Adrenal gland (tissue), 12 donors: ENCODE data around the gene MMP13. TPM values are rescaled to one million over a fixed set of nuclear protein-coding genes. Genes with fewer than 3 reads are reported as not detected.

Experiments
- DNase-seq, 7 donors: peaks; one replicate each; pipeline ENCODE4 v3.0.0-alpha.2; 2019 to 2020
- H3K27ac ChIP-seq, 5 donors: fragments of 200-600 bp; sonication (generic) in 4 of 5; 1 replicate in 3 of 5; 2 replicates in 2 of 5; pipeline versions ENCODE4 v1.5.1 to v1.8.0; 2016 to 2020; ENCODE audit warnings: mild to moderate bottlenecking in 1 of 5
- H3K27me3 ChIP-seq: fragments of 200-600 bp; 2 replicates; pipeline ENCODE4 v1.8.0; 2021
- H3K36me3 ChIP-seq, 2 donors: fragments of 200-600 bp; replicated peaks in 1 of 2; 1 replicate in 1 of 2; 2 replicates in 1 of 2; pipeline versions ENCODE4 v1.5.1 to v1.8.0; 2018 to 2022
- H3K4me1 ChIP-seq, 2 donors: fragments of 200-600 bp; replicated peaks in 1 of 2; 1 replicate in 1 of 2; 2 replicates in 1 of 2; pipeline versions ENCODE4 v1.5.1 to v1.8.0; 2018 to 2021
- H3K4me3 ChIP-seq, 4 donors: fragments of 200-600 bp; sonication (generic) in 3 of 4; one replicate each; pipeline ENCODE4 v1.5.1; 2016 to 2018
- H3K9me3 ChIP-seq, 3 donors: fragments of 200-600 bp; sonication (generic) in 1 of 3; replicated peaks in 1 of 3; 1 replicate in 2 of 3; 2 replicates in 1 of 3; pipeline versions ENCODE4 v1.5.1 to v1.8.0; 2016 to 2021
- CTCF ChIP-seq, 6 experiments: fragments of 450-650 bp in 4 of 6; fragments of 200-600 bp in 2 of 6; sonication (generic) in 1 of 6; IDR thresholded peaks; 1 replicate in 5 of 6; 2 replicates in 1 of 6; pipeline versions ENCODE4 v1.5.1 to v1.8.0; 2016 to 2021; ENCODE audit warnings: antibody characterized with exemption in 6 of 6, mild to moderate bottlenecking in 2 of 6, moderate library complexity in 1 of 6
- POLR2A ChIP-seq, 2 donors: fragments of 450-650 bp; IDR thresholded peaks; one replicate each; pipeline ENCODE4 v1.6.1; 2017; ENCODE audit warnings: antibody characterized with exemption in 2 of 2, mild to moderate bottlenecking in 2 of 2, moderate library complexity in 1 of 2
- WGBS, 4 donors: extraction: QIAGEN DNeasy Blood & Tissue Kit in 2 of 4; methylation state at CpG; one replicate each; pipeline versions ENCODE4 v1.1.5 to v1.1.7; 2013 to 2017; 5-methylcytosine and 5-hydroxymethylcytosine counted together
- intact Hi-C, 2 donors: fragments of 100-400 bp; cut with DNase I; formaldehyde crosslinking; loops; one replicate each; pipeline versions ENCODE4 v1.14.1 to v1.15.0; 2022 to 2023
- polyA plus RNA-seq, 3 donors: library from polyadenylated mRNA; stranded (reverse); fragments of 200-250 nt in 2 of 3; fragments of 350-450 nt in 1 of 3; fragmentation: Illumina TruSeq in 1 of 3; extraction: RNeasy Lipid Tissue Mini Kit (QIAGEN cat#74804) in 1 of 3; gene quantifications; one replicate each; pipeline ENCODE4 v1.2.3, GENCODE V29; 2013 to 2014
- total RNA-seq, 9 donors: library from RNA; depleted of rRNA in 4 of 9; stranded (reverse); fragments of >200 nt in 4 of 9; fragments of 120-200 nt in 1 of 9; fragmentation: NEBNext Ultra II Directional in 1 of 9; extraction: Animal tissue kit (Norgen Biotek cat#: 25700) in 1 of 9; gene quantifications; one replicate each; pipeline versions ENCODE4 v1.1.0 to v1.2.4, GENCODE V29; 2013 to 2023
- donor health status: healthy with polysubstance abuse.
- donor health status: Bipolar disorder and iron deficiency.
- donor health status: DM: yes; HTN: yes; CAD: no.
- donor health status: DM: no; HTN: no; CAD: no.
- donor health status: DM: no; HTN: no; CAD: no.
- donor health status: DM: yes; HTN: yes; CAD: no.

MMP13 gene
- total and polyA plus RNA-seq, 12 donors = not detected

GRCh38 chr11:102935514-102935913, 20.0 kb downstream of the MMP13 start:
- no peak for DNase-seq
- 76 to 98% (median 88%) methylated on average over 3 of the region's 3 CpGs for WGBS, 4 donors
- no peaks in the 10 kb centered on the region for H3K9me3 ChIP-seq
- no peak overlapping the region for H3K4me3 ChIP-seq
- no peaks in the 10 kb centered on the region for H3K4me1 ChIP-seq
- TF ChIP-seq CTCF (IDR thresholded peaks at IDR 0.05) (no peak), POLR2A (IDR thresholded peaks at IDR 0.05) (no peak)
- no peaks in the 10 kb centered on the region for H3K36me3 ChIP-seq
- no peak overlapping the region for H3K27ac ChIP-seq
- peaks cover 3% of the 10 kb centered on the region for H3K27me3 ChIP-seq
- intact Hi-C loops = no loop called here

GRCh38 chr11:102934735-102935134, 20.8 kb downstream of the MMP13 start:
- no peaks in the 10 kb centered on the region for H3K9me3 ChIP-seq
- H3K36me3 ChIP-seq = no peaks in the 10 kb centered on the region
- no peaks in the 10 kb centered on the region for H3K4me1 ChIP-seq
- intact Hi-C loops = no loop called here
- TF ChIP-seq CTCF (IDR thresholded peaks at IDR 0.05) (no peak), POLR2A (IDR thresholded peaks at IDR 0.05) (no peak)
- WGBS, 4 donors = 77 to 90% (median 82%) methylated on average over 4 of the region's 4 CpGs
- no peak overlapping the region for H3K27ac ChIP-seq
- no peak overlapping the region for H3K4me3 ChIP-seq
- H3K27me3 ChIP-seq = peaks cover 3% of the 10 kb centered on the region
- DNase-seq = no peak

- 61 to 82% (median 76%) methylated on average over 3 of the region's 3 CpGs for WGBS, 4 donors
- H3K4me3 ChIP-seq = no peak overlapping the region
- H3K36me3 ChIP-seq = no peaks in the 10 kb centered on the region
- no peak overlapping the region for H3K27ac ChIP-seq
- no peaks in the 10 kb centered on the region for H3K4me1 ChIP-seq
- TF ChIP-seq CTCF (IDR thresholded peaks at IDR 0.05) = no peak
- TF ChIP-seq POLR2A (IDR thresholded peaks at IDR 0.05) = no peak
- H3K27me3 ChIP-seq = peaks cover 3% of the 10 kb centered on the region
- intact Hi-C loops = no loop called here
- DNase-seq = no peak
- H3K9me3 ChIP-seq = no peaks in the 10 kb centered on the region
Measured at GRCh38 chr11:102933627-102934026, 21.9 kb downstream of the MMP13 start.

- WGBS, 4 donors = 84 to 90% (median 86%) methylated on average over 7 of the region's 7 CpGs
- intact Hi-C loops = no loop called here
- DNase-seq = no peak
Measured at GRCh38 chr11:102932678-102933077, 22.9 kb downstream of the MMP13 start.

More at GRCh38 chr11:102932678-102933077, 22.9 kb downstream of the MMP13 start:
- H3K9me3 ChIP-seq = no peaks in the 10 kb centered on the region
- no peak overlapping the region for H3K27ac ChIP-seq
- TF ChIP-seq POLR2A (IDR thresholded peaks at IDR 0.05) (no peak), CTCF (IDR thresholded peaks at IDR 0.05) (no peak)
- no peaks in the 10 kb centered on the region for H3K36me3 ChIP-seq
- no peaks in the 10 kb centered on the region for H3K4me1 ChIP-seq
- peaks cover 3% of the 10 kb centered on the region for H3K27me3 ChIP-seq
- no peak overlapping the region for H3K4me3 ChIP-seq
